Measurements from ENCODE around the gene RTN4R.

The RTN4R gene

DNA sequence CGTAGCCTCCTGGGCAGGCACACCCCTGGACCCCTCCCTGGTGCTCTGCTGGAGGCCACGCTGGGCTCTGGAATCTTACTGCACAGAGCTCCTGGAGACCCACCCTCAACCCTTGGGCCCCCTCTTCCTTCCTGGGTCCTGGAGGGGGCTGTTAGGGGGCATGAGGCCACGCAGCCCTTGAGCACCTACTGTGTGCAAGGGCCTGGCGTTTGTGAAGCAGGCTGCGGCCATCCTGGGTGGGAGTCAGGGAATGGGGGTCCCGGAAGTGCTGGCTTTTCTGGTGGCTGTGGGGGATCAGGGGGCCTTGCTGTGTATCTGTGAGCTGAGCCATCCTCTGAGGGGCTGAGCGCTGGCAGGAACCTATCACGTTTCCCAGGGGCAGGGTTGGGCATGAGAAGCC, 76.3 kb downstream of the RTN4R start:
- DNase-seq (ENCODE audit: low read depth, low spot score) = no peak
- H3K4me3 ChIP-seq (ENCODE audit: low read depth, low read length) = no peak overlapping the region
- TF ChIP-seq, protein P1, sequence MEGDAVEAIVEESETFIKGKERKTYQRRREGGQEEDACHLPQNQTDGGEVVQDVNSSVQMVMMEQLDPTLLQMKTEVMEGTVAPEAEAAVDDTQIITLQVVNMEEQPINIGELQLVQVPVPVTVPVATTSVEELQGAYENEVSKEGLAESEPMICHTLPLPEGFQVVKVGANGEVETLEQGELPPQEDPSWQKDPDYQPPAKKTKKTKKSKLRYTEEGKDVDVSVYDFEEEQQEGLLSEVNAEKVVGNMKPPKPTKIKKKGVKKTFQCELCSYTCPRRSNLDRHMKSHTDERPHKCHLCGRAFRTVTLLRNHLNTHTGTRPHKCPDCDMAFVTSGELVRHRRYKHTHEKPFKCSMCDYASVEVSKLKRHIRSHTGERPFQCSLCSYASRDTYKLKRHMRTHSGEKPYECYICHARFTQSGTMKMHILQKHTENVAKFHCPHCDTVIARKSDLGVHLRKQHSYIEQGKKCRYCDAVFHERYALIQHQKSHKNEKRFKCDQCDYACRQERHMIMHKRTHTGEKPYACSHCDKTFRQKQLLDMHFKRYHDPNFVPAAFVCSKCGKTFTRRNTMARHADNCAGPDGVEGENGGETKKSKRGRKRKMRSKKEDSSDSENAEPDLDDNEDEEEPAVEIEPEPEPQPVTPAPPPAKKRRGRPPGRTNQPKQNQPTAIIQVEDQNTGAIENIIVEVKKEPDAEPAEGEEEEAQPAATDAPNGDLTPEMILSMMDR (IDR thresholded peaks at IDR 0.05; ENCODE audit: low read depth, low read length) = no peak
- in situ Hi-C loops (cut with HindIII; ENCODE audit: low sequenced_read_pairs) = no loop called here
